NCI-H82 treated with DMSO at 0.1 percent for 48 hours (cell line): ENCODE measurements around the gene SPINDOC.
"Not testable (repeated sequence)": the region's sequence is repeated elsewhere in the genome, so short reads cannot be mapped to it uniquely, and the experiment has no call there.

Experiments used
- DNase-seq: peaks from one replicate; lab custom pipeline; 2025; ENCODE audit not compliant: unreplicated experiment; lab: John Stamatoyannopoulos, UW

SPINDOC gene, protein sequence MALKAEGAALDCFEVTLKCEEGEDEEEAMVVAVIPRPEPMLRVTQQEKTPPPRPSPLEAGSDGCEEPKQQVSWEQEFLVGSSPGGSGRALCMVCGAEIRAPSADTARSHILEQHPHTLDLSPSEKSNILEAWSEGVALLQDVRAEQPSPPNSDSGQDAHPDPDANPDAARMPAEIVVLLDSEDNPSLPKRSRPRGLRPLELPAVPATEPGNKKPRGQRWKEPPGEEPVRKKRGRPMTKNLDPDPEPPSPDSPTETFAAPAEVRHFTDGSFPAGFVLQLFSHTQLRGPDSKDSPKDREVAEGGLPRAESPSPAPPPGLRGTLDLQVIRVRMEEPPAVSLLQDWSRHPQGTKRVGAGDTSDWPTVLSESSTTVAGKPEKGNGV

DNA sequence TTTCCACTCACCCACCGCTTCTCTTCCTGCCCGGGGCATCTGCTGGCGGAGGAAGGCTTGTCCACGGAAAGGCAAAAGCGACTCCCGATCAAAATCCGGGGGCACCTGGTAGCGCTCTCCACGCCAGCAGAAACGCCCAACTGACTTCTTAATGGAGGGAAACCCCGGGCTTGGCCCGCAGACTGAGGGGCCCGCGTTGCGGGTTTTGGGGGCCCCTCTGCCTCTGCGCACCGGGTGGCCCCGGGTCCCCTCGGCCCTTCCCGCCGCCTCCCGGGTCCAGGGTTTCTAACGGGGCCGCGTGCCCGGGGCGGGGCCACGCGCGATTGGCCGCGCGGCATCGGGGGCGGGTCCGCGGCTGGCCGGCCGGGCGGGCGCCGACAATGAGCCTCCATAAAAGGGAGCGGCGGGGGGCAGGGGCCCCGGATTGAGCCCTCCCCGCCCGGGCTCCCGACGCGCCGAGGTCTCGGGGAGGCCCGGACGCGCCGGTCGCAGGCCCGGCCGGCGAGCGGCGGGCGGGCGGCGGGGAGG lies at the start of gene SPINDOC:
SPINDOC (plus strand) TSS at position 422 of the 528 bp plus-strand sequence. CDS start 231 bp downstream, outside the sequence.
- peak; percentile 29 for DNase-seq

DNA sequence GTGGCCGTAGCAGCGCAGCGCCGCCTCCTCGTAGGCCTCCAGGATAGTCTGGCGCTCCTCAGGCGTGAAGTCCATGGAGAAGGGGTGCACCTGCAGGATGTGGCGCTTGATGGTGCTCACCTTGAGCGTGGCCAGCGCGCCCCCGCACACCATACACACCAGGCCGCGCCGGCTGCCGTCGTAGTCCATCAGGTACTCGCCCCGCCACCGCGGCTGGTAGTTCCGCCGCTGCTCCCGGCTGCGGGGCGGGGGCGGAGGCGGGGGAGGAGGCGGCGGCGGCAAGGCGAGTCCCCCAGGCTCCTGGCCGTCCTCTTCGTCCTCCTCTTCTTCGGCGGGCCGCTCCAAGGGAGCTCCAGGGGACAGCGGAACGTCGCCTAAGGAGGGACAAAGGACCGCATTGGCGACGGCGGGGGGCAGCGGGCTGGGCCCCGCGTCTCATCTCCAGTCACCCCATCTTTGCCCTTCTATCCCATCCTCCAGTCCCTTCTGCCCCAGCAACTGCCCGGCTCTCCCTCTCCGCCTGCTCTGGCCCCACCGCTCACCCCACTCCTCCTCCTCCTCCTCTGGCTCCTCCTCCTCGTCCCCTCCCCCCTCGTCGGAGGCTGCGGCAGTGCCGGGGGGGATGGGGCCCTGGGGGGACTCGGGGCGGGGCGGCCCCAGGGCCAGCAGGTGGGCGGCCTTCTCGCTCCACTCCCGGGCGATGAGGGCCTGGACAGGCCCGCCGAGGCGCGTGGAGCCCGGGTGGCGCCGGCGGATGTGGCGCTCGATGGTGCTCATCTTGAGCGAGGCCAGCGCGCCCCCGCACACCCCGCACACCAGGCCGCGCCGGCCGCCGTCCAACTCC lies 49.5 kb upstream of the SPINDOC start:
- DNase-seq, result no peak

DNA sequence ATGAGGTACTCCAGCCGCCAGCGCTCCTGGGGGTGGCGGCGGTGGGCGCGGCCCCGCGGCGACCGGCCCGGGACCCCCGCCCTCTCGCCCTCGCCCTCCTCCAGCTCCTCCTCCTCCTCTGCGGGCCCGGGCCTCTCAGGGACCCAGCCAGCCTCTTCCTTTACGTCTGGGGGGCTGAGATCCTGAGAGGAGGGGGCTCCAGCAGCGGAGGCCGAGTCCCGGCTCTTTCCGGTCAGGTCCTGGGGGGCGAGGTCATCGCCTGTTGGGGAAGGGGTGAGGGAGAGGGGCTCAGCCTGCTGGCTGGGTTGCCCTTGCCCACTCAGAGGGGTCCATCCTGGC lies 48.9 kb upstream of the SPINDOC start:
- DNase-seq, result no peak

DNA sequence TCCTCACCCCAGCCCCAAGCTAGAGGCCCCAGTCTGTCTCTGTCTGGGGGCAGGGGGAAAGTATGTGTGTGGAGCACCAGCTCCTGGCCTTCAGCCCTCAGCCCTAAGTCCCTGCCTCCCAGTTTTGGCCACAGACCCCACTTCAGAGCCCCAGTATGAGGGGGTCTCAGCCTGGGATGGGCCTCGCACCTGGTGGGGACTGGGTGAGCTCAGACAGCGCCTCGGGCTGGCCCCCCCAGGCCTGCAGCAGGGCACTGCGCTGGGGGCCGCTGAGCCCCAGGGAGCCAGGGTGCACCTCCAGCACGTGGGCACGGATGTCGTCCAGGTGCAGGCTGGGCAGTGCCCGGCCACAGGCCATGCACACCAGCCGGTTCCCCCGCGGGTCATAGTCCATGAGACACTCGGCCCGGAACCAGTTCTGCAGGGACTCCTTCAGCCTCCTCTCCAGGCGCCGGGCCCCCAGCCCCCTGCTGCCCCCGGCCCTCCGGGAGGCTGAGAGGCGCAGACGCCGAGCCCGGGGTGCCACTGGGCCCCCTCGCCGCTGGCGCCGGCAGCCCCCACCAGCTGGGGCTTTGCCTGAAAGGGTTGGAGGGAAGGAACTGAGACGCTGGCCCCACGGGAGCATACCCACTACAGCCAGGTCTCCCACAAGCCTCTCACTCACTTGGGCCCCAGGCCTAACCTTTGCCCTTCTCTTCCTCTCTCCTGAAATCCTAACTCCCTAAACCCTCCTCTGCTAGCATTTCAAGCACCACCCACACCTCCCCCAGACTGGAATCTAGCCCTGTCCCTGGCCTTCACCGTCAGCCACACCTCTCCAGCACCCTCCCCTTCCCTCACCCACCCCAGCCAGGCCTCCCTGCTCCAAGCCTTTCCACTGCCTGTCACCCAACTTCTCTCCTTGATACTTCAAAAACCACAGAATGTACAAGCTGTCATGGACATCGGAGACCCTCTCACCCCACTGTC lies 48.3 kb upstream of the SPINDOC start:
- DNase-seq, result no peak

DNA sequence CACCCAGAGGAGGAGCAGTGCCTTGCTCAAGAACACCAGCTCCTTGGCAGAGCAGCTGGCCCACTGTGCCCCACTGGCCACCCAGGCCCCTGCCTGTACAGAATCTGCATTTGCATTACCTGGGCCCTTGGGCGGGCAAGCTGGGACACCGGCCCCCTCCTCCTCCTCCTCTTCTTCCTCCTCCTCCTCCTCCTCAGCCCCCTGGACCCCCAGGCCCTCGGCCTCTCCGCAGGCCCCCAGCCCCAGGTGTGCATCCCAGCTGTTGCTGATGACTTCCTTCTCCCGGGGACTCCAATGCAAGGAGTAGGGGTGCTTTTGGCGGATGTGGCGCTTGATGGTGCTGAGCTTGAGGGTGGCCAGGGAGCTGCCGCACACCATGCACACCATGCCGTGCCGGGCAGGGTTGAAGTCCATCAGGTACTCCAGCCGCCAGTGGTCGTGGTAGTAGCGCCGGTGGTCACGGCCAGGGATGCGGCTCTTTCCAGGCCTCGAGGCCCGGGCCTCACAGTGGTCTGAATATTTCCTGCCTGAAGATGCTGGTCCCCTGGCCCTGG lies 47.5 kb upstream of the SPINDOC start:
- DNase-seq, result no peak

DNA sequence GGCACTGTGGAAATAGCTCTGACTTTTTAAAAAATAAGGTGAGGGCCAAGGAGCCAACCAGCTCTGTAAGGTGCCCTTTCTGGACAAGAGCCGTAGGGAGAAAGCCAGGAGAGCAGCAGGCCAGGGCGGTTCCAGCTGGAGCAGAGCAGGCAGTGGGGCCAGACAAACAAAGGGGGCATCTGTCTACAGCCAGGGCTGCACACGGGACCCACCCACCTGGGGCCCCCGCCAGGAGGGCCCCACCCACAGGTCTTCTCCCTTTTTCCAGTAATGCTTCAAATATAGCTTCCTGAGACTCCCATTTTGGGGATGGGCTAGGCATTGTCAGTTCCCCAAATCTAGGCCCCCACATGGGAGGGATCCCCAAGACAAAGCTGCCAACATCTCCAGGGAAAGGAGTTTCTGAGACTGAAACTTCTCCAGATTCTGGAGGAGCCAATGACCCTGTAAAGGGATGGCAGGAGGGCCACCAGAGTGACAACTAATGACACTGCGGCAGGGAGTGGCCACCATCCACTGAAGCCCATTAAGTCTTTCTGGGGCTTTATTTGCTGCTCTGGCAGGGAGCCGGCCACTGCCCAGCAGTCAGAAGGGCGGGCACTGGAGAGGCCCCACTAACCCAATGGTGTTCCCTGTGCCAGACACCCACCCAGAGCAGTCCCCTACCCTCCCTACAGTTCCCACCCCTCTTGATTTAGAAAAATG lies 46.6 kb upstream of the SPINDOC start:
- DNase-seq, result no peak

DNA sequence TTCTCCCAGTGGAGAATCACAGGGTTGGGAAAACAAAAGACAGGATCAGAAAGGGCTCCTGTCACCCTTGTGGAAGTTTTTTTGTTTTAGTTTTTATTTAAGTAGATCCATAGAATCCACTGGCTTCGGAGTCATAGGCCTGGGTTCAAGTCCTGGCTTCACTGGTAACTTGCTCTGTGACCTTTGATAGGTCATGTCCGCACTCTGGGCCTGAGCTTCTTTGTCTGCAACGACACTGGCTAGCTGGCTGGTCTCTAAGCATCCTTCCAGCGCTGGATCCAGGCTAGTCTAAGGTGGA lies 46.0 kb upstream of the SPINDOC start:
- no peak for DNase-seq

DNA sequence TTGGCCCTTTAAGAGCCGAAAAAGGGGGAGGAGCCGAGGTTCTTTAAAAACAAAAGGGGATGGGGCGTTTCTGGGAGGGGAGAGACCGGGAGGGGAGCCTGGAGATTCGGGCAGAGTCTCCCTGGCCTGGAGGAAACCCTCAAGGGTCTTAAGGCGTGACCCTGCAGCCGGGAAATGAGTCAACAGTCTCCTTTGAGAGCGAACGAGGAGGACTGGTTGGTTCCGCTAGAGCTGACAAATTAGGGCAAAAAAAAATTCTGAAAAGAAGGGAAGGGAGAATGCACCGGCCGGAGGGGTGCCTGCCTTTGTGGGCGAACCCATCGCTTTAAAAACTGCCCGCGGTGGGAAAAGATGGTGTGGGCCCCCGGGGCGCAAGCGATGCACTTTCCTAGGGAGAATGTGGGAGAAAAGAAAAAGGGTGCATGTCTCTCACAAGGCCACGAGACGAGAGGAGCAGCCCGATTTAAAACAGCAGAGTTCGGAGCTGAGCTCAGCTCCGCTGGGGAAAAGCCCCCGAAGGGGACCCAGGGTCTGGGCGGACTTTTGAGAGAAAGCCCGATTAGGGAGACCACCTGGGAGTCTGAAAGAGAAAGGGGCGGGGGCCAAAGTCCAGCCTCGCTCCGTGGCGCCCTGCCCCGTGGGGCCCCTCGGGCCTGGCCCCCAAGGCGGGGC lies 45.6 kb upstream of the SPINDOC start:
- peak; percentile 29 for DNase-seq

DNA sequence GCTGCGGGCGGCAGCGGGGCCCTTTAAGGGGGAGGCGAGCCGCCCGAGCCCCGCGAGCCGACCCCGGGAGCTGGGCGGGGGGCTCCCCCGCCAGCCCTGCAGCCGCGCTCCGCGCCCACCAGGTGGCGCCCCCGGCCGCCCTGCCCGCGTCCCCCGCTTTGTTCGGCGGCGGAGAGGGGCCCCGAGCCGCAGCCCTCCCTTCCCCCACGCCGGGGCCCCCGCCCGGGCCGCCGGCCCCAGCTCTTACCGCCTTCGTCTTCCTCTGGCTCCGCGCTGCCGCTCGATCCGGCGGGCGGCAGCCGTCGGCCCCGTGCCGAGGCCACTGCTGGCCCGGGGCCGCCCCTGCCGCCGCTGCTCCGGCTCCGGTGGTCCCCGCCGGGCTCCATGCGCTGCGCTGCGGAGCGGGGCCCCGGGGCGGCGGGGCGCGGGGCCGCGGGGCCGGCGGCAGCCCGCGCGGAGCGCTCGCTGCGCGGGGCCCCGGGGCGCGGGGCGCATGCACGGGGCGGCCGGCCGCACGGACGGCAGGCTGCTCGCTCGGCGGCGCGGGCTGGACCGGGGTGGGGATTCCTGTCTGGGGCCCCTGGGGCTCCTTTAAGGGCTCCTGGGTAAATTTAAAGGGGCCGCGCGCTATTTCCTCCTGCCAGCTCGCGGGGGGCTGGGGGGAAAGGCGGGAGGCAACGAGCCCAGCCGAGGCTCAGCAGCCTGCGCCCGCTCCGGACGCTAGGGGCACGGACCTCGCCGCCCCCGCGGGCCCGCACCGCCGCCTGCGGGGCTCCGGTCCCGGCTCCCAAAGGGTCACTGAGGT lies 44.8 kb upstream of the SPINDOC start, which contains the start of gene ZFTA:
ZFTA (minus strand) TSS at position 539 of the 805 bp plus-strand sequence; CDS start at position 386, 153 bp downstream.
- DNase-seq, result peak; percentile 17

DNA sequence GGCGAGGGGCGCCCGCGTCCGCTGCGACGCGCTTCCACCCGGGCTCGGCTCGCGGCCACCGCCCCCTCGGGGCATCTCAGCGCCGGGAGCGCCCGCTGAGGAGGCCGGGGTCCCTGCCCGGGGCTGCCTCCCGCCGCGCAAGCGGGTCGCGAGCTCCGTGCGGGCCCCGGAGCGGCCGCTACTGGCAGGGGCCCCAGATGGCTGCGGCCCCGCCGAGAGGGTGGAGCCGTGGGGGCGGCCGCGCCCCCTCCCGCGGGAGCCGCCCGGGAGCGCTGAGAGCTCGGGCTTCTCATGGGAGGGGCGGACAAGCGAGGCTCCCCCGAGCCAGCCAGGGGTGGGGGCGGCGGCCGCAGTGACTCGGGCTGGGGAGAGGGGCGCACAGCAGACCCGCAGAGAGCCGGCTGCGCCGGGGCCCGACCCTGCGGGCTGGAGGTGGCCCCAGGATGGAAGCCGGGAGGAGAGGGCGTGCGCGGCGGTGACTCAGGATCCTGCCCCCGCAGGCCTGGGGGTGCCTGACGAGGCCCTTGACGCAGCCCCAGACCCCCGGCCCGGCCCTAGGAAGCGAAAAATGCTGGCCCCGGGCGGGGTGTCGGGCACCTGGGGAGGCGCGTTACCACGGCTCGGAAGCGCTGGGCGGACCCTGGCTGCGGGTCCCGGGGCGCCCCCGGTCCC lies 44.1 kb upstream of the SPINDOC start:
- no peak for DNase-seq

DNA sequence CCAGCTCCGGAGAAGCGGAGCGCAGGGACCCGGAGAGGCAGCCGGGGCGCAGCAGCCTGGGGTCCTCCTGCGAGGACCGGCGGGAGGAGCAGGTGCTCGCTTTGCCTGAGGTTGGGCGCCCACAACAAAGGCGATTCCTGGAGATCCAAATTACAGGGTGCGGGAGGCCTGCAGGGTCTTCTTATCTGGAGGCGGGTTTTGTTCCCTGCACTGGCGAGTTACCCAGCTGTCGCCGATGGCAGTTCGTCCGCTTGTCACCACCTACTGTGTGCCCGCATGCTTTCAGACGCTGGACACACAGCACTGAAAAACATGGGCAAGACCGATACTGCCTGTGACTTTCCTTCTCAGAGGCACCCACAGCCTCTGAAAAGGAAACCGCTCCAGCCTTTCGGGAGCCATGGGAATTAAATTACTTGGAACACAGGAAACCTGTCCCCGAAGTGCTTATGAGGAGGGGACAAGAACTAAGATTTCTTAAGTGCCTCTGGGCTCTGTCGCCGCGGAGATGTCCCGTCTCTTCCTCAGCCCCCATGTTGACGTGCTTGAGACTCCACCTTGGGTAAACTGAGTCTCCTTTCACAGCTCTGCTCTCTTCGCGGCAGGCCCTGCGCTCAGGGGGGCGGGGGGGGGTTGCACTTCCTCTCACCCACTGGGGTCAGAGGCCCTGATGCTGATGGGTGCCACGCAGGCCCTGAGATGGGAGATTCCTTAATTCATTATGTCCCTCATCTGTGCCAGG lies 43.4 kb upstream of the SPINDOC start:
- DNase-seq, result no peak

DNA sequence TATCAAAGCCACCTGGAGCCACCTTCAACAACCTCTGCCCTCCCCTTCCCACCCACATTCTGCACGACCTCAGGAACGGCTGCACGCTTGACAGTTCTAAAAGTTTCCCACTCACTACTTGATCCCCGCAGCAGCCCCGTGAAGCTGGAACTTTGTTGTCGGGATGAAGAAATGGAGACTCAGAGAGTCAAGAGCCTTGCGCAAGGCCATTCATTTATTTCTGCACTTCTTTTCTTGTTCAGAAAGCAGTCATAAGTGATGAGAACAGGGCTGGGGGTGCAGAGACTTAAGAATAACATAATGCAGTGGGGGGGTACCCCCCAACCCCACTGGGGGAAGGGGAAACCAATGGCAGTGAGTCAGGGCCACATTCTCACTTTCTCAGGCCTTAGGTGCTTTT lies 42.5 kb upstream of the SPINDOC start:
- no peak for DNase-seq

DNA sequence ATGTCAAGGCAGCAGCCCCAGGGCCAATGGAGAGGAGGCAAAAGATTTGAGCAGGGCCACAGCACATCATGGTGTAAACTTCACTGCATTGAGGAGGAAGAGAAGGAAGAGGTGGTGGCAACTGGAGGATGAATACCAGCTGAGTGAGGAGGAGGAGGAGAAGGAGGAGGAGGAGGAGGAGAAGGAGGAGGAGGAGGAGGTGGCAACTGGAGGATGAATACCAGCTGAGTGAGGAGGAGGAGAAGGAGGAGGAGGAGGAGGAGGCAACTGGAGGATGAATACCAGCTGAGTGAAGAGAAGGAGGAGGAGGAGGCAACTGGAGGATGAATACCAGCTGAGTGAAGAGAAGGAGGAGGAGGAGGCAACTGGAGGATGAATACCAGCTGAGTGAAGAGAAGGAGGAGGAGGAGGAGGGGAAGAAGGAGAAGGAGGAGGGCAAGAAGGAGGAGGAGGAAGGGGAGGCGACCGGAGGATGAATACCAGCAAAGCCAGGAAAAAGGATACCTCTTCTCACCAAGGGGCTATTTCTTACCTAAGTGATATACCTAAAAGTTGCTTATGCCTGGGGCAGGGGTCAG lies 41.4 kb upstream of the SPINDOC start:
- DNase-seq, result not testable (repeated sequence)

DNA sequence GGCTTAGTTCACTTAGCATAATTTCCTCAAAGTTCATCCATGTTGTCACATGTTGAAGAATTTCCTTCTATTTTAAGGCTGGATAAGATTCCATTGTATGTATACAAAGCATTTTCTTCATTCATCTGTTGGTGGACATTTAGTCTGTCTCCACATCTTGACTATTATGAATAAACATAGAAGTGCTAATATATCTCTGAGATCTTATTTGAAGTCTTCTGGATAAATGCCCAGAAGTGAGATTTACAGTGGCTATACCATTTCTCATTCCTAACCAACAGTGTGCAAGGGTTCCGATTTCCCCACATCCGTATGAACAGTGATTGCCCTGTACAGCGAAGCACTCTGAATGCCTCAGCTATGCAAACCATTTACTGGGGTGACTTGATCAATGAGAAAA lies 38.1 kb upstream of the SPINDOC start:
- no peak for DNase-seq

DNA sequence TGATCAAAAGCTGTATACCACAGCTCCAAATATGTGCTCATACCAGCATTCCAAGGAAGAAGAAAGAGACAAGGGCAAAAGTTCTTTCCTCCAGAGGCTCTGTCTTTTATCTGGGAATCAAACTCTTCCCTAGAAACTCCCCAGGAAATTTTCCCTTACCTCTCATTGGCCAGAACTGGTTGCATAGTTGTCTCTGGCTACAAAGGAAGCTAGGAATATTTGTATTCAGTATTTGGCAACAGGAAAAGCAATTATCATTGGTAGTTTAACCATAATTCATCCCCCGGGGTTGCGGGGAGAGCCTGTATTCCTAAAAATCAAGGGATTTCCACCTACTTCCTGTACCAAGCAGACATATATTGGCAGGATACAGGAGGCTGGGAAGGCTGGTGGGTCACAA lies 34.2 kb upstream of the SPINDOC start:
- DNase-seq, result no peak

DNA sequence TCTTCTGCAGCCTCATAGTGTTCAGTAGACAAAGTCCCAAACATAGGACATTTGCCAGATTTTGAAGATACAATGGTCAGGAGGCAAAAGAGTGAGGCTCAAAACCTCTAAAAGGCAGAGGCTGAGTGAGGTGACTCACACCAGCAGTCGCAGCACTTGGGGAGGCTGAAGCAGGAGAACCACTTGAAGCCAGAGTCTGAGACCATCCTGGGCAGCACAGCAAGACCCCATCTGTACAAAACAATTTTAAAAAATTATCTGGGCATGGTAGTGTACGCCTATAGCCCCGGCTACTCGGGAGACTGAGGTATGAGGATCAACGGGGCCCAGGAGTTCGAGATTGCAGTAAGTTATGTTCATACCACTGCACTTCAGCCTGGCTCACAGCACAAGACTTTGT lies 30.5 kb upstream of the SPINDOC start:
- no peak for DNase-seq

DNA sequence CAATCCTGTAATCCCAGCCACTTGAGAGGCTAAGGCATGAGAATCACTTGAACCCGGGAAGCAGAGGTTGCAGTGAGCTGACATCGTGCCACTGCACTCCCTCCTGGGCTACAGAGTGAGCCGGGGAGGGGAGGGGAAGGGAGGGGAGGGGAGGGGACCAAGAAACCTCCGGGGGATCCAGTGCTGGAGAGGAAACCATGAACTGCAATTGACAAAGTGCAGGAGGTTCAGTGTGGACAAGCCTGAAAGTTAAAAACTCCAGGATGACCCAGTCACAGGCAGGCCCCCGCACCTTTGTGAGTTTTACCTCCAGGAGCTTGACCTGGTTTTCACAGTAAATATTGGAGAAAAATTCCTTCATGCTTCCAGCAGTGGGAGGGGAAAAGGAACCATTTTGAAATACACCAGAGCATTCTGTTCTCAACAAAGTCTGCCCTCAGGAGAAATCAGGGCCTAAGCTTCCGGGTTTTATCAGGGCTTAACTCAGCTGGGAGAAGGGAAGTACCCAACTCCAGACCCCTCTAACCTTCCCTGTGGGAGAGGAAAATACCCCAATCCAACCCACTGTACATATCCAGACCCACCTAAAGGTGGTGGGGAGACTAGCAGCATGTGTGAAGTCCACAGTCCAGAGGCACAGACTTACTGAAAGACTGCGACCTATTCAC lies 29.2 kb upstream of the SPINDOC start:
- no peak for DNase-seq
